ENCODE data around the gene DNAJB5. TPM values are rescaled to one million over a fixed set of nuclear protein-coding genes. Genes with fewer than 3 reads are reported as not detected.
A peak's percentile ranks its signal among the peaks of the same experiment; 100 is the strongest.

The DNAJB5 gene
- total RNA-seq, 1 experiment from 2014 or later, result 6.3 TPM

DNA sequence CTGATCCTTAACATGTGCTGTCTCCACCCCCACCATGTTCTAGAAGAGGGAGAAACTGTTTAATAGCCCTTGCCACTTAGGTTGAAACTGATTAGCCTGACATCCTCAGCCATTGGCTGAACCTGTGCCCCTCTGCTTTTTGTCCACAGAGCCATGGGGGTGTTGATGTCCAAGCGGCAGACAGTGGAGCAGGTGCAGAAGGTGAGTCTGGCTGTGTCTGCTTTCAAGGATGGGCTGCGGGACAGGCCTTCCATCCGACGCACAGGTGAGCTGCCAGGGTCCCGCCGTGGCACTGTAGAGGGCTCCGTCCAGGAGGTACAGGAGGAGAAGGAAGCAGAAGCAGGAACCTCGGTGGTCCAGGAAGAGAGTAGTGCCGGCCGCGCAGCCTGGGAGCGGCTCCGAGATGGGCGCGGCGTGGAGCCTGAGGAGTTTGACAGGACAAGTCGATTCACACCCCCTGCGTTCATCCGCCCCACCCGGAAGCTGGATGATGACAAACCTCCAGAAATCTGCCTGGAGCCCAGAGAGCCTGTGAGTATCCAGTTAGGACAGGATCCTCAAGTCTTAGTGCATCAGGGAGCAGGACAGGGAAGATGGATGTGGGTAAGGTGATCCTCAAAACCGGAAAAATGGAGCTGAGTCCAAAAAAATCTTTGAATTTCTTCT is 18.3 kb upstream of the DNAJB5 start:
- Histone ChIP-seq H3K27me3 (replicated peaks) (peaks cover 12% of the 10 kb centered on the region), H3K36me3 (no peaks in the 10 kb centered on the region), H3K4me3 (no peak overlapping the region), H3K4me1 (replicated peaks) (no peaks in the 10 kb centered on the region), H3K9me3 (replicated peaks) (no peaks in the 10 kb centered on the region), H3K27ac (no peak overlapping the region)
- DNase-seq (ENCODE audit: low read depth in 1 of 2, low spot score in 2 of 2), result no peak

DNA sequence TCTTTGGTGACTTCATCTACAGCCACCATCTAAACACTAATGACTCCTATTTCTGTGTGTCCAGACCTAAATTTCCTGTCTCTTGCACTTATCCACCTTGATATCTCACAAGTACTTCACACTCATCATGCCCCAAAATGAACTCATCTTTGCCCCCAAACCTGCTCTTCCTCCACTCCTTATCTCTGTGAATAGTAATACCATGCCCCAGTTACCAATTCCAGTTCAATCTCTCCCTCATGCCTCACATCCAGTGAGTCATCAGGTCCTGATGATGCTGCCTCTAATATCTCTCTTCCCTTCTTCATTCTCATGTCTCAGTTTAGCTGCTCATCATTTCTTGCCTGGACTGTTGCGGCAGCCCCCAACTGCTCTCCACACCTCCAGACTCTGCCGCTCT is 14.9 kb upstream of the DNAJB5 start:
- Histone ChIP-seq H3K27me3 (replicated peaks) (no peaks in the 10 kb centered on the region), H3K27ac (no peak overlapping the region), H3K36me3 (no peaks in the 10 kb centered on the region), H3K4me3 (no peak overlapping the region), H3K4me1 (replicated peaks) (no peaks in the 10 kb centered on the region), H3K9me3 (replicated peaks) (no peaks in the 10 kb centered on the region)
- no peak for DNase-seq (ENCODE audit: low read depth in 1 of 2, low spot score in 2 of 2)

DNA sequence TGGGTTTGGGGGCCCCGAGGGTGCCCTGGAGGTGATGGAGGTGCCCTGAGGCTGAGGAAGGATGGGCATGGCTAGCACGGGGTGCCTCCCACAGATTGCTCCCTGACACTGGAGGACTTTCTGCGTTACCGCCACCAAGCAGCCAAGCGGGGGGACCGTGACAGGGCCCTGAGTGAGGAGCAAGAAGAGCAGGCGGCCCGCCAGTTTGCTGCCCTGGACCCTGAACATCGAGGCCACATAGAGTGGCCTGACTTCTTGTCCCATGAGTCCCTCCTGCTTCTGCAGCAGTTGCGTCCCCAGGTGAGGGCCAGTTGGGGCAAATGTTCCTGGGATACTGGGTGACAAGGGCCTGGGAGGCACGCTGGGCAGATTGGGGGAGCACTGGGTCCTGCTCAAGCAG is 13.1 kb upstream of the DNAJB5 start:
- DNase-seq (ENCODE audit: low read depth in 1 of 2, low spot score in 2 of 2), result no peak
- Histone ChIP-seq H3K27me3 (replicated peaks) (no peaks in the 10 kb centered on the region), H3K9me3 (replicated peaks) (no peaks in the 10 kb centered on the region)

DNA sequence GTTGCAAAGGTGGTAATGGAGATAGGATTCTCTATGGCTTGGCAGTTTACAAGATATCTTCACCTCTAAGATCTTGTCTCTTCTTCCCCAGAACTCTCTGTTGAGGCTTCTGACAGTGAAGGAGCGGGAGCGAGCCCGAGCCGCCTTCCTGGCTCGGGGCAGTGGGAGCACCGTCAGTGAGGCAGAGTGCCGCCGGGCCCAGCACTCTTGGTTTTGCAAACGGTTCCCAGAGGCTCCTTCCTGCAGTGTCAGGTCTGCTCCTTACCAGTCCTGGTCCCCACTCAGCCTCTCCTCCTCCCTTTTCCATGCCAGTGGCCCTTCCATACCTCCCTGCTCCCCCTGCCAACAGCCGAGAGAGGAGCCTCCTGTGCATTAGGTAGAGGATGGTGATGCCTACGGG is 12.6 kb upstream of the DNAJB5 start:
- DNase-seq (ENCODE audit: low read depth in 1 of 2, low spot score in 2 of 2), result no peak
- no peaks in the 10 kb centered on the region for H3K9me3 ChIP-seq (replicated peaks)
- H3K36me3 ChIP-seq, result no peaks in the 10 kb centered on the region
- no peak overlapping the region for H3K27ac ChIP-seq
- no peaks in the 10 kb centered on the region for H3K4me1 ChIP-seq (replicated peaks)
- H3K4me3 ChIP-seq, result no peak overlapping the region
- no peaks in the 10 kb centered on the region for H3K27me3 ChIP-seq (replicated peaks)

More for the DNA sequence above, 13.1 kb upstream of the DNAJB5 start:
- Histone ChIP-seq H3K27ac (no peak overlapping the region), H3K4me1 (replicated peaks) (no peaks in the 10 kb centered on the region), H3K36me3 (no peaks in the 10 kb centered on the region), H3K4me3 (no peak overlapping the region)

DNA sequence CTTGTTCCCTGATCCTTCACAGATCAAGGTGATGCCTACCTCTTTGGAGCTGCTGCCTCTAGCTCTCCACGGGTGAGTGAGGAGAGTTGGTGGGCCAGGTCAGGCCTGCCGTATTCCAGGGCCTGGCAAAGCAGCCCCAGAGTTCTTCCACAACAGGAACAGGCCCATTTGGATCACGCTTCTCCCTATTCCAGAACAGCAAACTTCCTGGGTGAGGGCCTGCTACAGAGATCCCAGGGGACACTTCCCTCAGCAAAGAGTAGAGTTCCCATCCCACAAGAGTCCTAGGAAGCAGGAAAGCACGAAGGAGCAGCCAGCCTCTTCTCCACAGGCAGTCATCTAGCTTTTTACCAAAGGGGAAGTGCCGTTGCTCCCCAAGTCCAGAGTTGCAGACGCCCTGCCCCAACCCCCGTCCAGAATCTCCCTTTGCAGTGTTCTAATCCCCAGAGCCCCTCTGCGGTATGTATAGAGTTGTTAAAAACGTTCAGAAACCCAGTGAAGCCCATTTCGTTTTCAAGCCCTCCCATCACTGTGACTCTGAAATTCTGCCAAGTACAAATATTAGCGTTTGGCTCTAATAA is 9.3 kb upstream of the DNAJB5 start:
- no peaks in the 10 kb centered on the region for H3K27me3 ChIP-seq (replicated peaks)

DNA sequence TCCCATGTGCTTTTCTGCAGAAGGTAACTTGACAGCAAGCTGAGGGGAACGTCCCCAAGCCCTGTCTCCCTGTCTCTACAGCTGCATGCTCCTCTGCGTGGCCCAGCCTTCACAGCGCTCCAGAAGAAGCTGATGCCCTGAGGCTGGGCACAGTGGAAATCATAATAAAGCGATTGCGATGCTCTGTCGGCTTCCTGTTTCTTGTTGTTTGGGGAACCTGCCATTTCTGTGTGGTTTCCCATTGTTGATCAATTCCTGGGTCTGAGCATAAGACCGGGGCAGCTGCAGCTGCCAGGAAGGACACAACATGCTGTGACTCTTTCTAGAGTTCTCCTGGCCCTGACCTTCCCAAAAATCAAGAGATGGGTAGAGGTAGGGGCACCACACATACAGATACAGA is 7.2 kb upstream of the DNAJB5 start:
- Histone ChIP-seq H3K4me1 (replicated peaks) (no peaks in the 10 kb centered on the region), H3K4me3 (no peak overlapping the region), H3K27me3 (replicated peaks) (no peaks in the 10 kb centered on the region), H3K9me3 (replicated peaks) (no peaks in the 10 kb centered on the region), H3K27ac (no peak overlapping the region), H3K36me3 (no peaks in the 10 kb centered on the region)
- DNase-seq (ENCODE audit: low read depth in 1 of 2, low spot score in 2 of 2), result no peak

More for the DNA sequence above, 9.3 kb upstream of the DNAJB5 start:
- Histone ChIP-seq H3K27ac (no peak overlapping the region), H3K9me3 (replicated peaks) (no peaks in the 10 kb centered on the region), H3K4me1 (replicated peaks) (no peaks in the 10 kb centered on the region), H3K4me3 (no peak overlapping the region), H3K36me3 (no peaks in the 10 kb centered on the region)
- no peak for DNase-seq (ENCODE audit: low read depth in 1 of 2, low spot score in 2 of 2)

DNA sequence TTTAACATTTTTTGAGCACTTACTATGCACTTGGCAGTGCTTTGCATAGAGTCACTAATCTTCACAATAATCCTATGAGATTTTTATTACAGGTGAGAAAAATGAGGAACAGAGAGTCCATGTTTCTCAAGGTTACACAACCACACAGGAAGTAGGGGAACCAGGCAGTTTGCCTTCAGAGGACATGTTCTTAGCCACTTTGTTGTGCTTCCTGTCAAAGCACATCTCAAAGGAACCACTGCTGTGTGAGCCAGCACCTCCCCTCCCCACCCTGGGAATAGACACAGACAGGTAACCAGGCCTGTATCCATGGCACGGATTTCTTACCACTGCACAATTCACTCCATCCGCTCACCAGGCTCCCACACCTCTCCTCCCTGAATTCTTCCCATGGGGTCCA is 6.3 kb upstream of the DNAJB5 start:
- no peak for DNase-seq (ENCODE audit: low read depth in 1 of 2, low spot score in 2 of 2)
- Histone ChIP-seq H3K36me3 (no peaks in the 10 kb centered on the region), H3K9me3 (replicated peaks) (no peaks in the 10 kb centered on the region), H3K27me3 (replicated peaks) (no peaks in the 10 kb centered on the region), H3K4me1 (replicated peaks) (no peaks in the 10 kb centered on the region), H3K27ac (no peak overlapping the region), H3K4me3 (no peak overlapping the region)

DNA sequence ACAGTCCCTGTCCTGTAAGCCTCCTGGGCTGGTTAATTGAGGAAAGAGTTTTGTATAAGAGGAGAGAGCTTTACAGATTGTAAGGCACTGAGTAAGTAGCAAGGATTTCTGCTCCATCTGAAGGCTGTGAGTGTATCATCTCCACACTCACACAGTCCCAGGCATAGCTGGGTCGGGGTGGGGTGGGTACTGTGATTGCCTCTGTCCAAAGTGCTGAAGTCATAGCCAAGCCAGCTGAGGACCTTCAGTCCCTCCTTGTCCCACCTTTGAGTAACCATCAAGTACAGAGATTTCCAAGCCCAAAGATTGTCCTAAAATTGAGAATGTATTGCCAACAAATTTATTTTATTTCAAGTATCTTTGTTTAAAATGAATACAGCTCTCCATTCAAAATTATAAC is 5.5 kb upstream of the DNAJB5 start:
- DNase-seq (ENCODE audit: low read depth in 1 of 2, low spot score in 2 of 2), result no peak
- no peaks in the 10 kb centered on the region for H3K27me3 ChIP-seq (replicated peaks)
- H3K4me3 ChIP-seq, result no peak overlapping the region
- no peaks in the 10 kb centered on the region for H3K4me1 ChIP-seq (replicated peaks)
- no peaks in the 10 kb centered on the region for H3K9me3 ChIP-seq (replicated peaks)
- no peak overlapping the region for H3K27ac ChIP-seq
- H3K36me3 ChIP-seq, result no peaks in the 10 kb centered on the region

DNA sequence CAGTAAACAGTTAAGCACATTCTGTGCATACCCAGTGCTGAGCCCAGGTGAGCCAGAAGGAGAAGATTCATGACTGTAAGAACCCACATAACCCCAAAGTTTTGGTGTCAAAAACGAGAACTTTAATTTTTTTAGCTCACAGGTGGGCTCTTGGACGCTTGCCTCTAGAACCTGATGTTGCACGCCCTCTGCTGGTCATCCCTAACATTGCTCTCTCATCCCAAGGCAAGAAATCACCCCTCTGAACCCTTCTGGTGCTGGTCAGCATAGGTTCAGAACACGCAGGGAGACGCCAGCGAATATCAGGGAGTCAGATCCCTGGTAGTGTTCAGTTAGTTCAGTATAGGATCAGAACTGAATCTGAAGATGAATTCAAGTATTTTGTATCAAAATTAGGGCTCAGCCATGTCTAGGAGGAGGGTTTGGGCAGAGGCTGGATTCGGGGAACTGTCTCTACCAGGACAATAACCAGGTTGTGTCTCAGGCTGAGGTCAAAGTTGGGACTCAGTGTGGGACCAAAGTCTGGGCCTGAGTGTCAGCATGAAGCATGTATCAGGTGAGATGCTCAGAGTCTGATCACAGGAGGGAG is 4.1 kb upstream of the DNAJB5 start:
- peak; percentile 23 to 50 for DNase-seq (ENCODE audit: low read depth in 1 of 2, low spot score in 2 of 2)
- H3K27ac ChIP-seq, result no peak overlapping the region
- no peaks in the 10 kb centered on the region for H3K9me3 ChIP-seq (replicated peaks)
- H3K27me3 ChIP-seq (replicated peaks), result no peaks in the 10 kb centered on the region
- no peak overlapping the region for H3K4me3 ChIP-seq
- no peaks in the 10 kb centered on the region for H3K4me1 ChIP-seq (replicated peaks)
- H3K36me3 ChIP-seq, result no peaks in the 10 kb centered on the region; the same call in 1 of the 2 replicates

DNA sequence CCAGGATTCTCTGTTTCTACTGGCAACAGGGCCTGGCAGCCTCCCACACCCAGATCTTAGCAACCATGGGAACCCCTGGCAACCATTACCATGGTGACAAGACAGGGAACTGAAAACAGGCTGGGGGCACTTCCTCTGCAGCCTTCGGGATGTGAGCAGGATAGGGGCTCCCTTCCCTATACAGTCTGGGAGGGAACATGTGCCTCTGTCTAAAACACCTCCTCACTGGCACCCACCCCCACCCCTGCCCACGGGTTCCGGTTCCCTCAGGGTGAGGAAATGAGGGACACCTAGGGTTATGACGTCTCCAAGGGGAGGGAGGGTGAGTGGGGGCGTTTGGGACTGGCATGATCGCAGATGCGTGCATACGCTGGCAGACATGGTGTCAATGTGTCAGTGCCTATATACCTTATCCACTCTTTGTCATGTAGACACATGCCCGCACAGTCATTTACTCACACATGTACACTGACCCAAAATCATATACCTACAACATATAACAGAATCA is 3.0 kb upstream of the DNAJB5 start:
- no peaks in the 10 kb centered on the region for H3K9me3 ChIP-seq (replicated peaks)
- H3K36me3 ChIP-seq, result no peaks in the 10 kb centered on the region; the same call in 1 of the 2 replicates
- H3K27ac ChIP-seq, result no peak overlapping the region
- no peak for DNase-seq (ENCODE audit: low read depth in 1 of 2, low spot score in 2 of 2)
- H3K27me3 ChIP-seq (replicated peaks), result no peaks in the 10 kb centered on the region
- H3K4me3 ChIP-seq, result no peak overlapping the region
- H3K4me1 ChIP-seq (replicated peaks), result no peaks in the 10 kb centered on the region

DNA sequence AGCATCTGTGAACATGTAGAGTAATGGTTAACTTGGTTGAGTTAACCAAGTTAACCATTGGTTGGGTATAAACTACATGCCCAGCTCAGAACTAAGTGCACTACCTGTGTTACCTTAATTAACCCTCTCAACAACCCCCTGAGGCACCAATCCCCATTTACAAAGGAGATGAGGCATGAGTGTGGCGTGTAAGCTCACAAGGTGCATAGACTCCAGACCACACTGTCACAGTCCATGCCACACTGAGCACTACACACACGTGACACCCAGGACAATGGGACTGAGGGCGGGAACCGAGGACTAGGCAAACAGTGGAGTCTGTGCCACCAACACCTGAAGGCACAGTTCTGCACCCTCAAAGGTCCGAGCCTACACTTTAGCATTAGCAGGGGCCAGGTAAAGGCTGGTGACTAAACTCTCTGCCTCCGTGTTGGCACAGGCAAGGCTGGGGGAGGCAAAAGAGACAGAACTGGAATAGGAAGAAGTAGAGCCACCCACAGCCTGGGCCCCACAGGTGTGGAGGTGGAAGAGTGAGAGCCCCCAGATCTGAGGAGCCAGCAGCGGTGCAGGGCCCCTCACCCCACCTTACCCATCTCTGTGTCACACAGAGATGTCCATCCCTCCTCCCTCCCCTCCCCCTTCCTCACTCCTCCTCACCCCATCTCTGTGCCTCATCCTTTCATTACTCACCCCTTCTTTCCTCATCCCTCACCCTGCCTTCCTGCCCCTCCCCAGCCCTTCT is 2.2 kb upstream of the DNAJB5 start:
- no peaks in the 10 kb centered on the region; the same call in 1 of the 2 replicates for H3K36me3 ChIP-seq
- H3K4me1 ChIP-seq (replicated peaks), result peaks cover 7% of the 10 kb centered on the region
- no peak for DNase-seq (ENCODE audit: low read depth in 1 of 2, low spot score in 2 of 2)
- H3K9me3 ChIP-seq (replicated peaks), result no peaks in the 10 kb centered on the region
- H3K4me3 ChIP-seq, result no peak overlapping the region
- H3K27me3 ChIP-seq (replicated peaks), result no peaks in the 10 kb centered on the region
- H3K27ac ChIP-seq, result no peak overlapping the region

DNA sequence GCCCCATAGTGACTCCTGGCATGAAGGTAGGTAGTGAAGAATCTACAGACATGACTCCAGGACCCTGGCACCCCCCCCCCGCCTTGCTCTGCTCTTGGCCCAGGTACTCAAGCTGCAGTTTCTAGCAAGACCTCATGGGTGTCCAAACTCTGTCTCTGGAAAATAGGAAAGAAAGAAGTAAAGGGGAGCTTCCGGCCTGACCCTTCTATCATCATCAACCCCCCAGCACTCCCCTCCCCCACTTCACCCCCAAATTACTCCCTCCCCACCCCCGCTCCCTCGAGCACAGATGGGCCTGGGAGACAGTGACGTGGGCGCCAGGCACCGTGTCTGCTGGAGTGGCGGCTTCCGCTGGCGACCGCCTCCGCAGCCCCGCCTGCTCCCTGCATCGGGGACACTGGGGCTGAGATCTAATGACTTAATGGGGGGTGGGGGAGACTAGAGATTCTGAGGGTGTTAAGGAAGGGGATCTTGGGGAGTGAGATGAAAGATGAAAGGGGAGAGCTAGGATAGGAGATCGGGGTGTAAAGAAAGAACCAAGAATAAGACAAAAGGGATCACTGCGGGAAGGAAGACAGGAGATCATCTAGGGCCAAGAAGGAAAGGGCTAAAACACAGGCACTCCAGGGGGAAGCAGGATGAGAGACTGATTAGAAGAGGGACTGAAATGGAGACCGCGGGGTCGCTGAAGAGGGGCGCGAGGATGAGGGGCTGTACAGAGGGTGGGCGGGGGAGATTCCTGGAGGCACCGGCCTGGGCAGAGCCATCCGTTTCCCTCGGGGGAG is 1.1 kb upstream of the DNAJB5 start:
- no peaks in the 10 kb centered on the region for H3K9me3 ChIP-seq (replicated peaks)
- peak overlapping the region; percentile 21; the same call in 1 of the 2 replicates for H3K27ac ChIP-seq
- no peak for DNase-seq (ENCODE audit: low read depth in 1 of 2, low spot score in 2 of 2)
- H3K4me1 ChIP-seq (replicated peaks), result peaks cover 11% of the 10 kb centered on the region
- no peaks in the 10 kb centered on the region for H3K27me3 ChIP-seq (replicated peaks)
- no peaks in the 10 kb centered on the region; the same call in 1 of the 2 replicates for H3K36me3 ChIP-seq
- peak overlapping the region; percentile 73 for H3K4me3 ChIP-seq

DNA sequence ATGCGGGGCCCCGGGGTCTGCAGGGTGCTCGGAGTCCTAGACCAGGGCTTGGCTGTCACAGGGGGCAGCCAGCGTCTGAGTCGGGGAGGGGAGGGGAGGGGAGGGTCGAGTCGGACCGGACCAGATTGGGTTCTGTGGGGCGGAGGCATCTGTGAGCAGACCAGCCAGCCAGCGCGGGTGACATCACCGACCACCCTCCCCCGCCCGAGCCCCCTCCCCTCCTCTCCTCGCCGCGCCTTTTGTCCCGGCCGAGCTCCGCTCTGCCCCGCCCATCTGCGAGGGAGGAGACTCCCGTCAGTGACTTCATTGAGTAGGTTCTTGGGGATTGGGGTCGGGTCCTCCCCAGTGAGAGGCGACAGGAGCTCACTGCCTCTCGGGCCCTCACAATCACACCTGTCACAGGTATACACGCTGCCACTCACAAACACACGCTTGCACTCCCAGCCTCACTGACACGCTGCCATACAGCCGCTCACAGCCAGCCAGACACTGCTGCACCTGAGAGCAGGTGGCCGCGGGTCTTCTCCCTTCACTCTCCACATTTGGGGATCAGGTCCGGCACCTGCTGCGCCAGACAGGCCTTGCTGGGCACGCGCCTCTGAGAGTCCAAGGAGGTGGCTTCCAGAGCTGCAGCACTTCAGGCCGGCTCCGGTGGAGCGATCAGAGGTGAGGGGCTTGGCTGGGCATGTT is 546 bp downstream of the DNAJB5 start:
- Histone ChIP-seq H3K4me1 (replicated peaks) (peaks cover 11% of the 10 kb centered on the region), H3K4me3 (peak overlapping the region; percentile 73), H3K36me3 (no peaks in the 10 kb centered on the region; the same call in 1 of the 2 replicates), H3K9me3 (replicated peaks) (no peaks in the 10 kb centered on the region), H3K27ac (peak overlapping the region; percentile 75), H3K27me3 (replicated peaks) (no peaks in the 10 kb centered on the region)
- DNase-seq (ENCODE audit: low read depth in 1 of 2, low spot score in 2 of 2), result peak; percentile 10 to 48
